ENCODE data around the gene IGFBP7.

The IGFBP7 gene

DNA sequence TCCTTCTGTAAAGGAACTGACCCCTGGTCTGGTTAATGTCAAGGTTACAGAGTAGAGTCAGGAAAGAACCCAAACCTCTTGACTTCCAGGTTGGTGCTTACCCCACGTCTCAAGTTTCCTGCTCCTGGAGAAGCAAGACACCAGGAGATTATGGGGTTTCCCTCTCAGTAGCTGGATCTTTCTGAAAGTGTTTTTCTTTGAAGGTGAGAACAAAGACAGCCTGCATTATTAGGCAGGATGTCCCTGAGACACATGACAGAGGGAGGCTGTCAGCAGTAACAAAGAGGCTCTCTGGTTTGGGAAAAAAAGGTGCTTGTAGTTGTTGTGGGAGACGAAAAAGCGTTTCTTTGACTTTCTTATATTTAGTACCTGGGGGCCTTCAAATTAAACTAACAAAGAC is 44.7 kb upstream of the IGFBP7 start:
- TF ChIP-seq, protein P1, sequence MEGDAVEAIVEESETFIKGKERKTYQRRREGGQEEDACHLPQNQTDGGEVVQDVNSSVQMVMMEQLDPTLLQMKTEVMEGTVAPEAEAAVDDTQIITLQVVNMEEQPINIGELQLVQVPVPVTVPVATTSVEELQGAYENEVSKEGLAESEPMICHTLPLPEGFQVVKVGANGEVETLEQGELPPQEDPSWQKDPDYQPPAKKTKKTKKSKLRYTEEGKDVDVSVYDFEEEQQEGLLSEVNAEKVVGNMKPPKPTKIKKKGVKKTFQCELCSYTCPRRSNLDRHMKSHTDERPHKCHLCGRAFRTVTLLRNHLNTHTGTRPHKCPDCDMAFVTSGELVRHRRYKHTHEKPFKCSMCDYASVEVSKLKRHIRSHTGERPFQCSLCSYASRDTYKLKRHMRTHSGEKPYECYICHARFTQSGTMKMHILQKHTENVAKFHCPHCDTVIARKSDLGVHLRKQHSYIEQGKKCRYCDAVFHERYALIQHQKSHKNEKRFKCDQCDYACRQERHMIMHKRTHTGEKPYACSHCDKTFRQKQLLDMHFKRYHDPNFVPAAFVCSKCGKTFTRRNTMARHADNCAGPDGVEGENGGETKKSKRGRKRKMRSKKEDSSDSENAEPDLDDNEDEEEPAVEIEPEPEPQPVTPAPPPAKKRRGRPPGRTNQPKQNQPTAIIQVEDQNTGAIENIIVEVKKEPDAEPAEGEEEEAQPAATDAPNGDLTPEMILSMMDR (IDR thresholded peaks at IDR 0.05; ENCODE audit: borderline replicate concordance, control extremely low read depth, extremely low read depth, insufficient read depth, missing control alignments), result no peak
- no peak for DNase-seq (ENCODE audit: low spot score)
- in situ Hi-C loops (cut with MboI; ENCODE audit: low sequenced_read_pairs, unreplicated experiment), result no loop called here

DNA sequence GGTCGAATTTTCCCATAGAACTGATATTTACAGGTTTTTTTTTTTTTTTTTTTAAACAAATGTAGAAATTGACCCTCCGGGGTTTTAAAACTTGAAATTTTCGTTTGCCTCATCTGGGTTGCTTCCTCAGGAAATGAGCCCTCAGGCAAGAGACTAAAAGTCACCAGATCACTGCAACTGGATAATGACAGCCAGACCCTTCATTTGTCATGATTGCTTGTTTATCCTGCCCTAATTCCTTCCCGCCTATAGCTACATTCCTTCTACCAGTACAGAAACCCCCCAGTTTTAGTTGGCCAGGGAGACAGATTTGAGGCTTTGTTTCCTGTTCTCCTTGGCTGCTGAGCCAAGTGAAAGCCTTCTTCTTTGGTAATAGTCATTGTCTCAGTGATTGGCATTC is 44.0 kb upstream of the IGFBP7 start:
- no peak for DNase-seq (ENCODE audit: low spot score)
- TF ChIP-seq, protein P1 (IDR thresholded peaks at IDR 0.05; ENCODE audit: borderline replicate concordance, control extremely low read depth, extremely low read depth, insufficient read depth, missing control alignments), result no peak
- in situ Hi-C loops (cut with MboI; ENCODE audit: low sequenced_read_pairs, unreplicated experiment), result no loop called here

DNA sequence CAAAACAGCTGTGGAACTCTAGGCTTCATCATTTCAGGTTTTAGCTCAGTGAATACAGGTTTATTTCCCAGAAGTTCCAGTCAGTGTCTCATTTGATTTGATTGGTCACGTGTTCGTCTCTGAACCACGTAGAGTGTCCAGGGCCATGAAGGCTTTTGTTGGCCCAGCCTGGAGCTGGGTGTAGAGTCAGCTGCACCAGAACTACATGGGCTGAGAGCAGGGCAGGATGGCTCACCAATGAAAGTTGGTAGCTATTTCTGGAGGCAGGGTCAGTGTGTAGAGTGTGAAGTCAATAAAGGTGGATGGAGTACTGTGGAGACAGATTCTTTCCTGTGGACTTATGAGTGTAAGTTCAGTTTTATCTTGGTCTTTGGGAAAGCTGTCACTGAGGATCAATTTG is 43.0 kb upstream of the IGFBP7 start:
- TF ChIP-seq, protein P1 (IDR thresholded peaks at IDR 0.05; ENCODE audit: borderline replicate concordance, control extremely low read depth, extremely low read depth, insufficient read depth, missing control alignments), result no peak
- in situ Hi-C loops (cut with MboI; ENCODE audit: low sequenced_read_pairs, unreplicated experiment), result no loop called here
- DNase-seq (ENCODE audit: low spot score), result no peak

DNA sequence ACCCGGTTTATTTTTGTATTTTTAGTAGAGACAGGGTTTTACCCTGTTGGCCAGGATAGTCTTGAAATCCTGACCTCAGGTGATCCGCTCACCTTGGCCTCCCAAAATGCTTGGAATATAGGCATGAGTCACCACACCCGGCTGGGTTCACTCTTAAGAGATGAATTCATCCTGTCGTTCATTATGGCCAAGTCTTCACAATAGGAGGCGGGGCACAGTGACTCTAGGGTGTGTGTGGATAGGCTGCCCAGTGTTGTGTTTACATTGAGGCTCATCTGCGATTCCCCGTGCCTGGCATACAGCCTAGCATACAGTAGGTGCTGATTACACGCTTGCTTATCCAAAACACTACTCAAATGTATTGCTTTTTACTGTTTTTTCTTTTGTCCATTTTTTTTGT is 41.3 kb upstream of the IGFBP7 start:
- DNase-seq (ENCODE audit: low spot score), result no peak
- TF ChIP-seq, protein P1 (IDR thresholded peaks at IDR 0.05; ENCODE audit: borderline replicate concordance, control extremely low read depth, extremely low read depth, insufficient read depth, missing control alignments), result no peak
- in situ Hi-C loops (cut with MboI; ENCODE audit: low sequenced_read_pairs, unreplicated experiment), result no loop called here

DNA sequence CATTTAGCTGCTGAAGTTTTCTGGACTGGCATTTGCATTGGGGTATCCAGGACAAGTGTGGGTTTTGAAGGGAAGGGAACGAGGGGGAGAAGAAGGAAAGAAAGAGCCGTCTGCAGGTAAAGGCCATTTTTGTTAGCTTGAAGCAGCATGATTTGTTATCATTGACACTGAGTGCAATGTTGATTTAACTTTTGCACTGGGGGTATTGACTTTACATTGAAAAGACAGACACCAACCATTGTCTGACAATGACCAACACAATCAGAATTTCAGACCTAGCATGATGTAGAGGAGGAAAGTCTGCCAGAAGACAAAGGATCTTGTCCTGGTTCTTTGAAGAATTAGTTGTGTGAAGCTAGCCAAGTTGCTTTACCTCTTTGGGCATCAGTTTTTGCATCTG is 39.6 kb upstream of the IGFBP7 start:
- no peak for DNase-seq (ENCODE audit: low spot score)
- TF ChIP-seq, protein P1 (IDR thresholded peaks at IDR 0.05; ENCODE audit: borderline replicate concordance, control extremely low read depth, extremely low read depth, insufficient read depth, missing control alignments), result no peak
- in situ Hi-C loops (cut with MboI; ENCODE audit: low sequenced_read_pairs, unreplicated experiment), result no loop called here

DNA sequence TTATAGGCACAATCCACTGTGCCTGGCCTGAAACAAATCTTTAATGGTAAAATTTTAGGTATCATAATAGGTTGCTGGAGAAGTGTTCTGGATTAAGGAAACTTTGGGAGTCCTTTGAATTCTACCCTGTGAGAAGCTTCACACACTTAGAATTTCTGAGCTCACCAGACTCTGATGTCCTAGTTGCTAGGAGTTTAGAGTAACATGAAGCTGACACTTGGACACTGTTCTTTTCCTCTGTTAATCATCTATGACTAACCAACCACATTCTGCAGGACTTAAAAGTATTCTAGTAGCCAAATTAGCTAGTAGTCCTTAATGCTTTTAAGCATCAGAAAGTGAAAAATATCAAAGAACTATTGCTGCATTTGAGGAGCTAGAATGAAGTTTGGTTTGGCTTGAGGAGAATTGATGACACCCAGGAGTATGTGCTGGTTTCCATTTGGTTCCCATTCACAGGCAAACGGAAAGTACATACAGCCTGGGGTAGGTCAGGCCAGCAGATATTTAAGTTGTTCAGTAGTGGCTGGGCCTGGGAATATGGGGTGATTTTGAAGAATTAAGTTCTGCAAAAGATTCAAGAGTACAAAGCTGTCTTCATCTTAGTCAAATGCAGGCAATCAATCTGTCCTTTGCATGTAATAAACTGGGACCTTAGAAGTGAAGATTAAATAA is 38.8 kb upstream of the IGFBP7 start:
- TF ChIP-seq, protein P1 (IDR thresholded peaks at IDR 0.05; ENCODE audit: borderline replicate concordance, control extremely low read depth, extremely low read depth, insufficient read depth, missing control alignments), result no peak
- in situ Hi-C loops (cut with MboI; ENCODE audit: low sequenced_read_pairs, unreplicated experiment), result no loop called here
- no peak for DNase-seq (ENCODE audit: low spot score)

Measured in GM13976 (cell line).